GM19351 (cell line): ENCODE results near the gene MYRFL.
A peak's percentile ranks its signal among the peaks of the same experiment; 100 is the strongest.

Experiments used
- ATAC-seq: cut with Tn5 transposase; IDR thresholded peaks from one replicate; pipeline ENCODE4 v1.9.1; 2021; ENCODE audit warnings: mild to moderate bottlenecking, moderate library complexity; ENCODE audit not compliant: unreplicated experiment

The MYRFL gene

DNA sequence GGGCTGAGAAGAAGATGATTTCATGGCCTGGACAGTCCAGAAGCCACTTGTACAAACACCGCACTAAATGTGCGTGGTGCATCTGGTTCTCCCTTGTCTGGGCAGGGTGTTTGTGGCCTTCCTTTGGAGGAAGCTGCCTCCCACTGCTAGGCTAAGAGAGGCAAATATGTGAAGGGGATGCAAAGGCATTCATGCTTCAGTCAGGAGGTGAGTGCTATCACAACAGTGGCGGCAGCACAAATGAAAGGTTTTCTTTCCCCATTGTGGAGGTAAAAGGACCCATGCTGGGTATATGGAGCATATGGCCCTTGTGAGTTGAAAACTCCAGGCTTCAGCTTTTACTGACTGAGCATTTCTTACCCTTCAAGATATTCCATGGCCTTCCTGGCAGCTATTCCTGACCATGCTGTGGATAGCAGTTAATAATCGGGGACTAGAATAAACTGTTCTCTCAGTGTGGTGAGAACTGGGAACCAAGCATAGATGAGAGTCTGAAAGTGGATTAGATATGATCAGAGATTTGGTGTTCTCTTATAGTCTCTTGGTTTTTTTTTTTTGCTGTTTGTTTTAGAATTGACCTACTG is 69.9 kb downstream of the MYRFL start:
- ATAC-seq: no peak

DNA sequence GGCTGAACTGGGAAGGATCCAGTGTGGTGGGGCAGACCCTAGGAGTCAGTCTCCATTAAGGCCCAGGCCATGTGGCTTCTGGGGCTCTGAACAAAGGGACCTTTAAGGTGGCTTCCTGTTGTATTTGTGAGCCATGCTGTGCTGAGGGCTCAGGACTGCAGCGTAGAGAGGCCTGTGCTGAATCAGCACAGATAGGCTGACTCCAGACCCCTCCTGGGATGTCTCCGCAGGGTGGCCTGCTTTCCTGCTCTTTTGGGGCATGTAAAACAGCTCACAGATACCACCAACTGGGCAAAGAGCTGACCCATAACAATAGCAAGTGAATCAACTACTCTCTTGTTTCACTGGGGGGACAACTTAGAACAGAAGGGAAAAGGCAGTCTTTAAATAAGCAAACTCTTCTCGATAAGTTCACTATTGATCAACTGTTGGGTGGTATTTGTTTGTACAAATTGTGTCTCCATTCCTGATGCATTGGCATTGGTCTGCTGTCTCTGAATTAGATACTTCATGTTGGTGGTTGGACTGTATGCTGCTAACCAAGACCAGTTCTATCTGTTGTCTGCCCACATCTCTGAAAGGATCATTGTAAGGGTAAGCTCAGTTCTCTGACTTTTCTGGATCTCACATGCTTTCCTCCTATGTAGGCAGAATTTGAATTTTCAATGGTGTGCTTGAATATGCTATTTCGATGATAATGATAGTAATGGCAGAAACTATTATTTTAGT is 71.8 kb downstream of the MYRFL start:
- ATAC-seq: no peak

GRCh38 chr12:69897744-69898143 is 72.7 kb downstream of the MYRFL start:
- ATAC-seq: no peak

GRCh38 chr12:69898236-69898635 is 73.2 kb downstream of the MYRFL start:
- no peak for ATAC-seq

GRCh38 chr12:69900720-69901131 is 75.7 kb downstream of the MYRFL start:
- peak; percentile 84 for ATAC-seq

- ATAC-seq: no peak
These were observed 76.3 kb downstream of the MYRFL start for GRCh38 chr12:69901221-69901905.

DNA sequence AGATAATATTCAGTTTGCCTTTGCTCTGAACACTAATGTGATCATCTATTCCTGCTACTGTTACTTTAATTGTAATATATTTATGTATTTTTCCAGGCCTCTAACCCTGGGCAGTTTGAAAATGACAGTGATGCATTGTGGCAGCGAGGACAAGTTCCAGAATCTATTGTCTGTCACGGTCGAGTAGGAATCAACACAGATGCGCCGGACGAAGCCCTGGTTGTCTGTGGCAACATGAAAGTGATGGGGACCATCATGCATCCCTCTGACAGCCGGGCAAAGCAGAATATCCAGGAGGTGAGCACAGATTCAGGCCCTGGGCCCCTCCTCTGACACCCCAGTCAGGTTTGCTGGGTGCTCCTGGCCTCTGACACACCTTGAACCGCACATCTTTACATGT is 78.5 kb downstream of the MYRFL start:
- ATAC-seq: no peak

GRCh38 chr12:69904777-69905176 is 79.8 kb downstream of the MYRFL start:
- ATAC-seq: no peak

DNA sequence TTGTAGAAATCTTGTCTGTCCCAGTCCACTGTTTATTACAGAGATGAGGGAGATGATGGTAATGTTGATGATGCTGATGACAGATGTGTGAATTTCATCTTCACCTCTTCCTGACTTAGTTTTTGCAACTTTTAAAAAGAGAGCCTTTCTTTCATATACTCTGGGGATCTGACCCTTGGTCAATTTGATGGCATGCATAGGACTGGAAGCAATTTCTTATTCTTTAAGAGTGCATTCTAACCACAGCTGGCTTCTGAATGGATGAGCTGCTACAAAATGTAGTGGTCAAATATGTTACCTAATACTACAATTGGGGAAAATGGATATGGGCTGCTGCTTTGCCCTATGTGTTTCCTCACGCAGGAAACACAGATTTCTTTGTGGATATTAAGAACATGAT is 80.8 kb downstream of the MYRFL start:
- ATAC-seq: no peak

GRCh38 chr12:69906411-69907216 is 81.6 kb downstream of the MYRFL start:
- peak; percentile 85 for ATAC-seq

DNA sequence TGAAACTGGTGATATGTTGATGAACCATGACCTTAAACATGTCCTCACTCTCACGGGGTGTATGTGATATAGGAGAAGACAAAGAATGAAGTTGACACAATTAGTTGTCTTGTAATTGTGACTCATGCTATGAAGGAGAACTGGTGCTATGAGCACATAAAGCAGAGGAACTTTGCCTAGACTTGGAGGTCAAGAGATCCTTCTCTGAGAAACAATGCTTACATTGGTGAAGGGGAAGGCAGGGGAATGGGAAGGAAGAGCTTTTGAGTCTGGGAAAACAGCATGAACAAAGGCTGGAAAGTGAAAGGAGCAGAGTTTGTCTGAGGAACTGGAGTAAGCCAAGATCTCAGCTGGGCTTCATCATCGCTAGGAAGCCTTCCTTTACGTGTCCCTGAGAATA is 83.2 kb downstream of the MYRFL start:
- no peak for ATAC-seq

DNA sequence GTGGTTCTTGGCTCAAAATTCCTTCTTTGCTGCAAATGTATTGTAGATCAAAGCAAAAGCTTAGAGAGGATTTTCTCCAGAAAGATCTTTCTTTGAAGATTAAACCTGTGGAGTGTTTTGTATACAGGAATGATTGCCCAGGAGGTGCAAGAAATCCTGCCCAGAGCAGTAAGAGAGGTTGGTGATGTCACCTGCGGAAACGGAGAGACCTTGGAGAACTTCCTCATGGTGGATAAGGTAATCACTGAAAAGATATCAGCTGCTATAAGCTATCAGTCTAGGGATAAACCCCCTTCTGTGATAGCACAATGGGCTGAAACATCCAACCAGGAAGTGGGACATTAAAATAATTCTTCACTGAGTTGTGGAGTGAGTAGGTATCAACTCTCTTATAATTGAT is 85.7 kb downstream of the MYRFL start:
- ATAC-seq: no peak

DNA sequence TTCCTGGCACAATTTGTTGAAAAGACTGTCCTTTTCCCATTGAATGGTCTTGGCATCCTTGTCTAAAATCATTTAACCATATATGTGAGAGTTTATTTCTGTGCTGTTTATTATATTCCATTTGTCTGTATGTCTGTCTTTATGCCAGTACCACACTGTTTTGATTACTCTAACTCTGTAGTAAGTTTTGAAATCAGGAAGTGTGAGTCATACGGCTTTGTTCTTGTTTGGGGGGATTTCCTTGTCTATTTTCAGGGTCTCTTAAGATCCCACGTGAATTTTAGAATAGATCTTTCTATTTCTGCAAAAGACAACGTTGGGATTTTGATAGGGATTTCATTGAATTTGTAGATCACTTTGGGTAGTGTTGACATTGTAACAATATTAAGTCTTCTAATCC is 88.5 kb downstream of the MYRFL start:
- ATAC-seq: no peak

- ATAC-seq: no peak
These were observed 90.9 kb downstream of the MYRFL start for GRCh38 chr12:69915964-69916363.

DNA sequence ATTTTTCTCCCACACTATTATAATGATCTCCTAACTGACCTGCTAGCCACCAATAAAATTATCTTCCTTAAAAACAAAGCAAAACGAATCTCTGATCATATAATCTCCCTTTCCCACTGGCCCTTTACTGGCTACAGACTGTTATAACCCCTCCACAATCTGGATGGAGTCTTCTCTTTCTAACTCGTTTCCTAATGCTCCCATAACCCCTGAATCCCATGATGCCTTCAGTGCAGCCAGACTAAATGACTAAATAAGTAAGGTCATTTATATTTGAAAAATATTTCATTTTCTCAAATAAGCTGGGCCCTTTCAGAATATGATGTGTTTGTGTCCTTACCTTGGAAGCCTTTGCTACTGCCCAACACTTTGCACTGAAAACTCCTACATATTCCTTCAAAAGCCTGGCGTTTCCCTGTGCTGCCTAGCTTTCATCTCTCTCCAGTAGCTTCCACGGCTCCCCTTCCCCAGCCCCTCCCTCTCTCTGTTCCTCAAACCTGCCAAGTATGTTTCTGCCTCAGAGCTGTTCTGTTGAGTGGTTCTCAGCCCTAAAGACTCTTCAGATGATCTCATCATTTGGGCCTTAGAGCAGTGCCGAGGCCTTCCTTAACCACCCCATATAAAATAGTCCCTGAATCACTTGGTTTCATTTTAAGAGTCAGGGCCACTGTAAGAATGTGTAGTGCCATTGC is 91.7 kb downstream of the MYRFL start:
- ATAC-seq: no peak

GRCh38 chr12:69918287-69918686 is 93.3 kb downstream of the MYRFL start:
- ATAC-seq: no peak

- no peak for ATAC-seq
These were observed 94.5 kb downstream of the MYRFL start for GRCh38 chr12:69919495-69919894.

GRCh38 chr12:69921831-69922230 is 96.8 kb downstream of the MYRFL start:
- ATAC-seq: no peak

- ATAC-seq: peak; percentile 58
These were observed 98.0 kb downstream of the MYRFL start for GRCh38 chr12:69922999-69923398.

DNA sequence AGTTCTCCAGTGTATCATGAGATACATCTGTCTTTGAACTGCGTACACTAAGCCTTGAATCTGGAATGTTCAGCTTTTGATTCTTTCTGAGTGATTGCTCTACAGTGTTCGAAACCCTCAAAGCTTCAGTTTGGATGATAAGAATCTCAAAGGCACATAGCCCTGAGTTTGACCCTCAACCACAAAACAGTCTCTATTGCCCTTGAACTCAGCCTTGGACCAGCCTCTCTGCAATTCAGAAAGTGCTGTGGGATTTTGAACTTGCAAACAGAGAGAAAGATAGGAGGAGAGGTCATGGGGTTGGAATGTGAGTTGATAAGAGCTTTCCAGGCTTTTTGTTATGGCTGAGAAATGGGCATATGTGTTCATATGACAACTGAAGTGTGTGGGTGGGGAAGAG is 100.3 kb downstream of the MYRFL start:
- ATAC-seq: no peak

DNA sequence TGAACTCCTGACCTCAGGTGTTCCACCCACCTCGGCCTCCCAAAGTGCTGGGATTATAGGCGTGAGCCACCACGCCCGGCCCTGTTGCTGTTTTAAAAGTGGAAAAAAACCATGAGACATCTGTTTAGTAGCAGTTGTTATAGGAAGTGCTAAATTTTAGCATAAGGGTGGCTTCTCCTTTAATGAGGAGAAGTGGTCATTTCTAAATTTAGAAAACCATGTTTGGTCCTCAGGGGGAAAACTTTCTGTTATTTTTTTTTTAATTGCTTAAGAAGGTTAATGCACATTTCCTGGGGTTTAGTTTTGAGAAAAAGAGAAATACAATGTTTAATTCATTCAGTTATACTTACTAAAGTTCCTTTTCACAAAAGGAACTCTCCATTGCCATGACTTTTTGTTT is 102.1 kb downstream of the MYRFL start:
- ATAC-seq: no peak
